GM12891 (cell line): ENCODE data around the gene CSNK1G1.
"Not testable (repeated sequence)": the region's sequence is repeated elsewhere in the genome, so short reads cannot be mapped to it uniquely, and the experiment has no call there.

ENCODE experiments used
- POLR2A ChIP-seq: IDR thresholded peaks from 2 replicates; pipeline ENCODE4 v1.6.1; 2011; ENCODE audit warnings: low read depth, low read length, control low read depth
- SPI1 ChIP-seq: IDR thresholded peaks from 2 replicates; pipeline ENCODE4 v1.6.1; 2011; ENCODE audit warnings: low read depth, low read length, control low read depth
- TAF1 ChIP-seq: IDR thresholded peaks from 2 replicates; pipeline ENCODE4 v1.6.1; 2011; ENCODE audit warnings: low read depth, low read length, control low read depth

DNA sequence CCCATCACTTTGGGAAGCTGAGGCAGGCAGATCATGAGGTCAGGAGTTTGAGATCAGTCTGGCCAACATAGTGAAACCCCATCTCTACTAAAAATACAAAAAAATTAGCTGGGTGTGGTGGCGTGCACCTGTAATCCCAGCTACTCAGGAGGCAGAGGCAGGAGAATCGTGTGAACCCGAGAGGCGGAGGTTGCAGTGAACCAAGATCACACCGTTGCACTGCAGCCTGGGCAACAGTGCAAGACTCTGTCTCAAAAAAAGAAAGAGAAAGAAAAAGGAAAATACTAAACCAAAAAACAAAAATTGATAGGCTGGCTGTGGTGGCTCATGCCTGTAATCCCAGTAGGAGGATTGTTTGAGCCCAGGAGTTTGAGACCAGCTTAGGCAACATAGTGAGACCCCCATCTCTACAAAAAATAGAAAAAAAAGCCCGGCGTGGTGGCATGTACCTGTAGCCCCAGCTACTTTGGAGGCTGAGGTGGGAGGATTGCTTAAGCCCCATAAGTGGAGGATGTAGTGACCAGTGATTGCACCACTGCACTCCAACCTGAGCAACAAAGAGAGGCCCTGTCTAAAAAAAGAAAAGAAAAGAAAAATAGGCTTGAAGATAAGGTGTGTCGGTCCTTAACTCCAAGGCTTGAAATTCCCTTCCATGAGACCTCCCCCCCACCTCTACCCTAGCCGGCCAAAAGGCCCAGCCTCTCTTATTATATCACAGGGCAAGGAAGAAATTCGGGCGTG, 24.3 kb upstream of the CSNK1G1 start:
- not testable (repeated sequence) for TF ChIP-seq TAF1, POLR2A, SPI1
